Dendritic cell treated with granulocyte-macrophage colony-stimulating factor and Interleukin-4, amounts not matched to agents 40 ng/mL and 50 ng/mL, for 4 days (primary cell): ENCODE measurements around the gene ALKAL2.

ENCODE experiments used
- H3K27ac Mint-ChIP-seq: one replicate; pipeline ENCODE4 v1.8.0; 2022; ENCODE audit warnings: mild to moderate bottlenecking, mixed read lengths
- H3K27me3 Mint-ChIP-seq: one replicate; pipeline ENCODE4 v1.8.0; 2022; ENCODE audit warnings: mild to moderate bottlenecking, mixed read lengths
- H3K36me3 Mint-ChIP-seq: one replicate; pipeline ENCODE4 v1.8.0; 2022; ENCODE audit warnings: low read depth, mixed read lengths
- H3K4me1 Mint-ChIP-seq: one replicate; pipeline ENCODE4 v1.8.0; 2022; ENCODE audit warnings: low read depth, mixed read lengths
- H3K4me3 Mint-ChIP-seq: one replicate; pipeline ENCODE4 v1.8.0; 2022; ENCODE audit warnings: mild to moderate bottlenecking, moderate library complexity, mixed read lengths
- H3K9me3 Mint-ChIP-seq: one replicate; pipeline ENCODE4 v1.8.0; 2022; ENCODE audit warnings: mixed read lengths
- intact Hi-C: fragments of 100-400 bp; cut with micrococcal nuclease; formaldehyde crosslinking; loops from one replicate; pipeline ENCODE4 v1.15.0; 2022

ALKAL2 gene

DNA sequence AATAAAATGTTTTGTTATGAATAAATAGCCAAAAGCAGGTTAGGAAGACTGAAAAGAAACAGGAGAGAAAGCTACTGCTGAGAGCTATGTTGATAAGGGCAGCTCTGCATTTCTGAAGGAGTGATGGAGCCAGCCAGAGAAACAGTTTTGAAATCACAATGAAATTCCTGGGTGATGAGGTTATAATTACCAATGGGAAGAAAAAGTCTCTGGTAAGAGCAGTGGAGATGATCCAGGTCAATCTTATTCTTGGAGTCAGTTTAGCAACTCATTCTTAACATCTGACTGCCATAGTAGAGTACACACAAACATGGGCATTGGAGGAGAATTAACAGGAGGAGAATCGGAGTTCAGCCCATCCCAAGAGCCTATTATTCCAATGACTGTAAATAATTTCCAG, 2.4 kb downstream of the ALKAL2 start:
- peaks cover 19% of the 10 kb centered on the region for H3K36me3 Mint-ChIP-seq
- H3K4me1 Mint-ChIP-seq: no peaks in the 10 kb centered on the region
- no peak overlapping the region for H3K27ac Mint-ChIP-seq
- no peak overlapping the region for H3K4me3 Mint-ChIP-seq
- H3K27me3 Mint-ChIP-seq: peaks cover 44% of the 10 kb centered on the region
- no peaks in the 10 kb centered on the region for H3K9me3 Mint-ChIP-seq
- intact Hi-C loops: no loop called here

DNA sequence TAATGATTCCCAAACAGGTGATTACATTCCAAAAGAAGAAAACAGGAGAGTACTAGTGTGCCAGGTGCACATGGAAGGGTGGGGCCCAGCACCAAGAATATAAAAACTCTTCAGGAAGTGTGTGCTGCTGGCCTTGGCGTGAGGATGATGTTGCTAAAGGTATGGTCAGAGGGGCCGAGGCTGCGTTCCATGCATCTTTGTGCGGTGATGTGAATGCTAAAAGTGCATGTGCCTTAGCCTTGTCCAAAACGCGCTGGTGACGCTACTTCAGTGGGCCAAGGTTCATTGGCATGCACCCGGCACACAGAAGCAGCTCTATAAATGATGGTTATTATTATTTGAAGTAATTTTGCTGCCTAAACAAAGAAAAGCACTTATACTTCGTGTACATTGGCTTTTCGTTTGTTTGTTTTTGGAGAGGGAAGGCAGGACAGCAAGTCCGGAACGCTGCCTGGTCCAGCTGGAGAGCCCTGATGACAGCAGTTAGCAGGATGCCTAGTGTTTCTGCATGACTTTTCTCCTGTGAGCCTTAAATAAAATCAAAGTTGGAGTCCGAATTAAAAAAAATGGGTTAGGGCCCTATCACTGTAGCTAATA, 2.9 kb downstream of the ALKAL2 start:
- intact Hi-C loops: no loop called here
- peaks cover 40% of the 10 kb centered on the region for H3K27me3 Mint-ChIP-seq
- no peaks in the 10 kb centered on the region for H3K4me1 Mint-ChIP-seq
- no peak overlapping the region for H3K27ac Mint-ChIP-seq
- peaks cover 22% of the 10 kb centered on the region for H3K36me3 Mint-ChIP-seq
- no peak overlapping the region for H3K4me3 Mint-ChIP-seq
- H3K9me3 Mint-ChIP-seq: no peaks in the 10 kb centered on the region

DNA sequence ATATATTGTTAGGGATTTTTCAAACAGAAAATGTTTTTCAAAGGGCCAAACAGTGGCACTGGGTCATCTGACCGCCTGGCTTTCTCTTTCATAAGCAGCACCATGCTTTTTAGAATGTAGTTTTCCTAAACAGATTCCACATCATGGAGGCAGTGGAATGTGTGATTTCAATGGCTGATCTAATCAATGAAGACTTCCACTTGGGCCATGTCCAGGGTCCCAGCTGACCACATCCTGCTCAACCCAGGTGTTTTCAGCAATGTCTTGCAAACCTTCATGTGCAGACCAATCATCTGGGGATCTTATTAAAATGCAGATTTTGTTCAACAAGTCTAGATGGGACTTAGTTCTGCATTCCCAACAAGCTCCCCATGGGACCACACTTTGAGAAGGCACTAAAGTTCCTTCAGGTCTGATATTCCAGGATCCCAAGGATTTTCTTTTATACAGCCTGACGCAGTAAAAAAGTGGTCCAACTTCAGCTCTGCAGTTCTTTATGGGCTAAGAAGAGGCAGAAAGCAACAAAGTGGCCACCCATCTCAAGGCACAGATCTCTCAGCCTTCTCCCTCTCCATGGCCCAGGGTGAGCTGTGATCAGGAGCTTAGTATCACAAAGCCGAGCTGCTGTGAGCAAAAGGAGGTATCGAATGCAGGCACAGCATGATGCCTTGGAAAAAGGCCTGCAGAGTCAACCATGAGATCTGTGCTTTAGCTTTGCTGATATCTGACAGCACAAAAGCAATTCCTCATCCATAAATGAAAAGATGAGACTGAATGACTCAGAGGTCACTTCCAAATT, 3.7 kb downstream of the ALKAL2 start:
- intact Hi-C loops: no loop called here
- no peaks in the 10 kb centered on the region for H3K4me1 Mint-ChIP-seq
- no peak overlapping the region for H3K4me3 Mint-ChIP-seq
- H3K9me3 Mint-ChIP-seq: no peaks in the 10 kb centered on the region
- peaks cover 32% of the 10 kb centered on the region for H3K27me3 Mint-ChIP-seq
- no peak overlapping the region for H3K27ac Mint-ChIP-seq
- peaks cover 26% of the 10 kb centered on the region for H3K36me3 Mint-ChIP-seq

DNA sequence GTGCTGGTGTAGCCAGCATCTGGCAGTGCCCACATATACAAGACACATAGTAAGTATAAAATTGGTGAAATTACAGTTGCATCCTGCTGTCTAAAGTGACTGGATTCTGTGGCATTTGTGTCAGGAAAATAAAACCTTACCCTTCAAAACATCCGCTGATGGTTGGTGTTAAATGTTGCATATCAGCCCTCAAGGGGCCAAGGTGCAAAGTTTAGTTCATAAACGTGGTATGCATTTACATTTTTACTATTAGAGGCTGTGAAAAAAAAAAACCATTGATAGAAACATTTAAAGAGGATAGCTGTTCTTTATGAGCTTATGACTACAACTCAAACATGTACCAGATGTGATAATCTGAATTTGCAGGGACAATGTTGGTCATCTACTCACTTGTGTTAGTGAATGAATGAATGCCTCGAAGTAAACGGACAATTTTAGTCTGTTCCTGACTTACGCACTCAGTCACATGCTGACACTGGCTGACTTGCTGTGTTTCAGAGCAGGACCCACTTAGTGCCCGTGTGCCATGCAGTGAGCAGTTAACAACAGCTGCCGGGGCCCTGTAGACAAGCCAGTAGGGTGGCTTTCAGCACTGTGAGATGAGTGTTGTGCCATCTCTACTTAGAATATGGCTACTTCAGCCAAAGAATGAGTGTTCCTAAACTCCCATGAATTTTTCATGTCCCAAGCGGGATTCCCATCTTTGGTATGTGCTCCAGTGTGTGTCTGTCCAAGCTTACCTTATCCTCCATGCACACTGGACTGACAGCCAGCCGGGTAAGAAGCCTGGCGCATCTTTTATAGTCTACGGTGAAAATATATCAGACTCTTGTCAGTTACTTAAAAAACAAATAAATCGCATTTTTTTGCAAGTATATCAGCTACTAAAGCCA, 5.3 kb downstream of the ALKAL2 start:
- Mint-ChIP-seq H3K4me3 (no peak overlapping the region), H3K4me1 (no peaks in the 10 kb centered on the region)
- intact Hi-C loops: no loop called here

DNA sequence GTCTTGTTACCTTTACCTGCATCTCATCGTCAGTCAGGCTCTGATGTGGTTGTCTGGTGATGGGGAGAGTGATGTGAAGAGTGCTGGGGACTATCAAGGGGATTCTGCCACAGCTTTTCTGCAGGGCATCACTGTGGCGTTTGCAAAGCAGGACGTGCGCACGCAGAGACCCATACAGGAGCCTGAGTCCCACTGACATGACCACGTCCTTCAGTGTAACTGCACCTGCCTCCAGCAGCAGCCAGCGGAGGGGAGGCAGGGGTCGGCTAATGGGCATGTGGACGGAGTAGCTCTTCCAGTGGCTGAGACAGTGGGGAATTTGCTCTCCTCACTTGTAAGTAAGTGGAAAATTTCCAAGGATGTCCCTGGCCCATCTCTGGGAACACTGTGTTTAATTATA, 6.5 kb downstream of the ALKAL2 start:
- H3K4me3 Mint-ChIP-seq: no peak overlapping the region
- no peaks in the 10 kb centered on the region for H3K4me1 Mint-ChIP-seq
- peaks cover 54% of the 10 kb centered on the region for H3K36me3 Mint-ChIP-seq
- no peaks in the 10 kb centered on the region for H3K9me3 Mint-ChIP-seq
- H3K27ac Mint-ChIP-seq: no peak overlapping the region
- peaks cover 17% of the 10 kb centered on the region for H3K27me3 Mint-ChIP-seq
- intact Hi-C loops: no loop called here

More for the DNA sequence above, 5.3 kb downstream of the ALKAL2 start:
- peaks cover 42% of the 10 kb centered on the region for H3K36me3 Mint-ChIP-seq
- no peaks in the 10 kb centered on the region for H3K9me3 Mint-ChIP-seq
- H3K27me3 Mint-ChIP-seq: peaks cover 26% of the 10 kb centered on the region
- H3K27ac Mint-ChIP-seq: no peak overlapping the region

DNA sequence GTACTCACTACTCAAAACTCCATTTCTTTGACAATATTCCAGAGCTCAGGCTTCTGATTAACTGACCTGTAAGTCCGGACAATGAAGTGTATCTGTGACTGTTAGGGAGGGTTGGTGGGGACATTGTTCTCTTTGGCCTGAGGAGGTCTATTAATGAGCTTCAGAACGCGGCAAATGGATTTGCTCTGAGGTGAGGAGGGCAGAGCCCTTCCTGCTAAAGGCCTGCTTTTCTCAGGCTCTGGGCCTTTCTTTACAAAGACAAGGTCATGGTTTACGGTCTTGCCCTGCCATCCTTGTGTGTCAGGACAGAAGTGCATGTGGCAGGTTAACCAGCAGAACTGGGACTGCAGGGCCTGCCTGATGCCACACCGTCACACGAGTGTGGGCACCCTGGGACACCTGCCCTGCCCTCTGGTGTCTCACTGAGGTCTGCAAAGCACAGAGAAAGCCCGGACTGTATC, 7.2 kb downstream of the ALKAL2 start:
- Mint-ChIP-seq H3K4me3 (no peak overlapping the region), H3K4me1 (no peaks in the 10 kb centered on the region), H3K36me3 (peaks cover 60% of the 10 kb centered on the region)

DNA sequence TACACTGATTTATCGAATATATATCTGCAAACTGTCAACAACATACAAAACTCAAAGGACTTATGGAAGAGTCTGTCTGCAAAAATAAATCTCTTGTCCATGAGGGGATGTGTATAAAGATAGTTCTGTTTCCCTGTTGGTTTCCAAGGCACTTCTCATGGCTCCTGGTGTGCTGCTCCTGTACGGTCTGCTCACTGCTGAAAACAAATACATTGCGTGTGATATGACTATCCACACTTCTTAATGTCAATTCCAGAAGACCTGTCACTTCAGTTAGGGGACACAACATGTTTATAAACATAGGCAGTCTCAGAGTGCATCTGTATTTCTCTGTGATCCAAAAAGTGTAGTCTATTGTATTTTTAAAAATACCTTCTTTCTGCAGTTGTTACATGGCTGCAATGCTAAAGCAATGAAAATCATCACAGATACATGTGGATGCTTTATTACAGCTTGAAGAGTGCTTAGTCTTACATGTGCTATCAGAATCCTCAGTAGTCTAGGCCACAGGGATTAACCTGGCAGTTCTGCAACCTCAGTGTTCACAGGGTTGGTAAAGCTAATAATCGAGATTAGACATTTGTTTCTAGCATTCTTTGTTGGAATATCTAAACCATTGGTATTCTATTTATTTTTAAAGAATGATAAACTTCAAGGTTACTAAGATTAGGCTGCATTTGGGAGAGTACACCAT, 7.8 kb downstream of the ALKAL2 start:
- Mint-ChIP-seq H3K36me3 (peaks cover 60% of the 10 kb centered on the region), H3K4me1 (peaks cover 4% of the 10 kb centered on the region), H3K27me3 (peaks cover 4% of the 10 kb centered on the region), H3K27ac (no peak overlapping the region), H3K9me3 (no peaks in the 10 kb centered on the region), H3K4me3 (no peak overlapping the region)
- intact Hi-C loops: no loop called here

More for the DNA sequence above, 7.2 kb downstream of the ALKAL2 start:
- Mint-ChIP-seq H3K27me3 (peaks cover 10% of the 10 kb centered on the region), H3K27ac (no peak overlapping the region), H3K9me3 (no peaks in the 10 kb centered on the region)
- intact Hi-C loops: no loop called here

DNA sequence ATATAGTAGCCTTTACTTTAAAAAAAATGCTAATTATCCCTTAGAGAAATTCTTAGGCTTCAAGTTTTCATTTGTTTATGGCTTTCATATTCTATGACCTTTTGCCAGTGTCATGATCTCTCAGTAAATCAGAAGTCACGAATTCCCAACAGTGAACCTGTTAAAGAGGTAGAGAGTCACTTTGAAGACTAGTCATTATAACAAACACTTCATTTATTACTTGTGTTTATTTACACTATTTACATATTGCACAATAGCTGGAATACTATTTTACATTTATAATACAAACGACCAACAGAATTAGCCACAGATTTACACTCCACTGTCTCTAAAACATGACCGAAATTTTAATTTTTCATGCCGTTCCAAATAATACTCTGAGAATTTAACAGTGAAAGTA, 8.5 kb downstream of the ALKAL2 start:
- H3K9me3 Mint-ChIP-seq: no peaks in the 10 kb centered on the region
- H3K36me3 Mint-ChIP-seq: peaks cover 65% of the 10 kb centered on the region
- no peaks in the 10 kb centered on the region for H3K27me3 Mint-ChIP-seq
- no peak overlapping the region for H3K4me3 Mint-ChIP-seq
- no peak overlapping the region for H3K27ac Mint-ChIP-seq
- peaks cover 4% of the 10 kb centered on the region for H3K4me1 Mint-ChIP-seq
- intact Hi-C loops: no loop called here

DNA sequence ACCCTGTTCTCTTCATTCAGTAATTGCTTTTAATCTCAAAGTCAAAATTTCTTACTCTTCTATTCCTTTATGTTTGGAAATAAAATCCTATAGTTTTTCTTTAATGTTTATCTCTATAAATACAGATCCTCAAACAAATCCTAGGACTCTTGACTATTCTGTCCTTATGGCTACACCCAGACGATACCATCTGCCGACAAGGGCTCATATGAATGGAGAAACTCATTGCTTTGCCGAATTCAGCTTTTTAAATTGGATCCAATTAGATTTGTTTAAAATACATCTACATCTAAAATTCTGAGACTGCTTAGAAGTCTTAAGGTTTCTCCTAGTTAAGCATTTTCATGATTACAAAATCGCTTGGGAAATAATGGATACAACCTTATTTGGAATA, 9.0 kb downstream of the ALKAL2 start:
- intact Hi-C loops: no loop called here
- Mint-ChIP-seq H3K27ac (no peak overlapping the region), H3K4me1 (peaks cover 4% of the 10 kb centered on the region), H3K27me3 (no peaks in the 10 kb centered on the region), H3K36me3 (peaks cover 69% of the 10 kb centered on the region), H3K9me3 (no peaks in the 10 kb centered on the region), H3K4me3 (no peak overlapping the region)

DNA sequence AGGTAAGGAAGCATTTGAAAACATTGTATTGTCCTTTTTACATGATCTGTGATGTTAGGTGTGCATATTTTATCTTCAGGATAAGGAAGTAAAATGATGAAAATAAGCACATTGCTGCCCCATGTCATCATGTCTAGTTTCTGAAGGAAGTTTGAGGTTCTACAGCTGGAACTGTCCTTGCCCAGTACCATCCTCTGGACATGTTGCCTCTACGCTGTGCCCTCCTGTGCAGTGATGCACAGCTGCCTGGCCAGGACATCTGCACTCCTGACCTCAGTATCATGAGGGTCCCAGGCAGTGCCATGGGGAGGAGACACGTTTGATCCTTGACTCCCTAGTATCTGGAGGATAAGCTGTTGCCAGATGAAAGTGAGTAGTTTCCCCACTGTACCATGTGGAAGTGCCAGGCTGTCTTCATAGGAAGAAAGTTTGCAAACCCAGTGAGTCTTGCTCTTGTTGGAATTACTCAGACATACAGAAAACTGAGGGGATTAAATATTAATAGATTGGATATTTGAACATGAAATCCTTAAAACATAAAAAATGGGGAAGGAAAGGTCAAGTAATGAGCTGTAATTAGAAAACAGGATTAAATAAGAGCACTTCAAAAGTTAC, 9.5 kb downstream of the ALKAL2 start:
- intact Hi-C loops: no loop called here
- H3K9me3 Mint-ChIP-seq: no peaks in the 10 kb centered on the region
- H3K4me3 Mint-ChIP-seq: no peak overlapping the region
- H3K27ac Mint-ChIP-seq: no peak overlapping the region
- H3K4me1 Mint-ChIP-seq: peaks cover 4% of the 10 kb centered on the region
- no peaks in the 10 kb centered on the region for H3K27me3 Mint-ChIP-seq
- peaks cover 74% of the 10 kb centered on the region for H3K36me3 Mint-ChIP-seq

DNA sequence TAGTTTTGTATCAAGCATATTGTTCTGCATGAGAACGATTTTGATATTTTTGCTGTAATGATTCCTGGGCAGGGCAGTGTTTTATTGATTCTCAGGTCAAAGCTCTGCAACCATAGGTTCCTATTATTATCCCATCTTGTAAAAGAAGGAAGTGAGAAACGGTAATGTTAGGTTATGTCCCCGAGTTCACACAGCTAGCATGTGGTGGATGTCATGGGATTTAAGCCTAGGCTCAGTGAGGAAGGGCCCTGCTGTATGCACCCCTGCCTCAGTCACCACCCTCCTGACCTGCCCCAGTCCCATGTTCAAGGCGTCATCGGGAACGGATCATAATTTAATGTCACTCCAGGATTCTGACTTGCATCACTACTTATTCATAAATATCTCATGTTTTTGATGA, 12.4 kb downstream of the ALKAL2 start:
- no peaks in the 10 kb centered on the region for H3K9me3 Mint-ChIP-seq
- H3K4me3 Mint-ChIP-seq: no peak overlapping the region
- peaks cover 80% of the 10 kb centered on the region for H3K36me3 Mint-ChIP-seq
- H3K27me3 Mint-ChIP-seq: no peaks in the 10 kb centered on the region
- intact Hi-C loops: no loop called here
- H3K4me1 Mint-ChIP-seq: peaks cover 9% of the 10 kb centered on the region
- H3K27ac Mint-ChIP-seq: no peak overlapping the region

DNA sequence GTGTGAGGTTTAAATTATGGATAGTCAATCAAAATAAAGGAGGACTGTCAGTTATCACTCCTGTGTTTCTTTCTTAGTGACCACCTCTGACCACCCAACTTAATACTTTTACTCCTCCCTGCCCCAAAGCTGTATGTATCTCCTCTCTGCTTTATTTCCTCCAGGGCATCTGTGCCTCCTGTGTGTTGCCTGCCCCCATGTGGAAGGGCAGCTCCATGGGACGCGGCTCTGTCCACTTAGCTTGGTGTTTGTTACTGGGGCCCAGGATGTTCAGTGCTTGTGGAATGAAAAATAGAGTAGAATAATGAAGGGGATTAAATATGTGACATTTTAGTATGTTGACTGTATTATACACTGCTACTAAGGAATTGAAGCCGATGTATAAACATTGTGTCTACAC, 13.4 kb downstream of the ALKAL2 start:
- Mint-ChIP-seq H3K36me3 (peaks cover 81% of the 10 kb centered on the region), H3K9me3 (no peaks in the 10 kb centered on the region), H3K4me3 (no peak overlapping the region), H3K27ac (no peak overlapping the region), H3K4me1 (peaks cover 19% of the 10 kb centered on the region), H3K27me3 (no peaks in the 10 kb centered on the region)
- intact Hi-C loops: no loop called here

DNA sequence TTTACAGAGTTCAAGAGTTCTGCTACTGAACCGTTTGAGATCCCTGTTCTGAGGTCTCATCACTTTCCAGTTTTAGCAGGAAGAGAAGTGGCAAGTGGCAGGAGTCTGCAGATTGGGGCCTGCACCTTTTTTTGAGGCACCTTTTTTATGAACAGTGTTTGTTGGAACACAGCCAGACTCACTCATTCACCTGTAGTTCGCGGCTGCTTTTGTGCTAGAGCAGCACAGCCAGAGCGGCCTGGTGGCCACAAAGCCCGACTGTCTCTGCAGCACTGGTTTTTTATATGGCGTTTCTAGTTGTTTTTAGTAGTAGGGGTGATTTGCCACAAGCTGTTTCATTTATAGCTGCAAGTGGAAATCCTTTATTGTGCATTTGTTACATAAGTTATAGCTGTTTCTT, 14.6 kb downstream of the ALKAL2 start:
- H3K4me3 Mint-ChIP-seq: no peak overlapping the region
- H3K27ac Mint-ChIP-seq: no peak overlapping the region
- peaks cover 75% of the 10 kb centered on the region for H3K36me3 Mint-ChIP-seq
- H3K27me3 Mint-ChIP-seq: no peaks in the 10 kb centered on the region
- intact Hi-C loops: no loop called here
- H3K4me1 Mint-ChIP-seq: peaks cover 28% of the 10 kb centered on the region
- no peaks in the 10 kb centered on the region for H3K9me3 Mint-ChIP-seq
